ACHN (cell line): ENCODE results near the gene SPATA25.

ENCODE experiments used
- DNase-seq: peaks from one replicate; pipeline ENCODE4 v3.0.0-alpha.2; 2015
- in situ Hi-C: cut with HindIII; loops from 2 replicates; pipeline ENCODE4 v1.10.0; 2017; ENCODE audit warnings: low sequenced_read_pairs, low pct_ligation_motif_present, low pct_unique_long_range_greater_than_20kb

SPATA25 gene

GRCh38 chr20:45850238-45850637, 37.2 kb downstream of the SPATA25 start:
- no peak for DNase-seq
- in situ Hi-C loops: no loop called here

GRCh38 chr20:45848969-45849582, 38.3 kb downstream of the SPATA25 start:
- in situ Hi-C loops: no loop called here
- DNase-seq: no peak

- in situ Hi-C loops: no loop called here
- no peak for DNase-seq
These were observed 39.0 kb downstream of the SPATA25 start for GRCh38 chr20:45848421-45848820.

- DNase-seq: no peak
- in situ Hi-C loops: no loop called here
These were observed 42.0 kb downstream of the SPATA25 start for GRCh38 chr20:45845452-45845851.

- DNase-seq: no peak
- in situ Hi-C loops: no loop called here
These were observed 43.9 kb downstream of the SPATA25 start for GRCh38 chr20:45843506-45843905.

GRCh38 chr20:45842169-45842812, 45.1 kb downstream of the SPATA25 start:
- in situ Hi-C loops: no loop called here
- no peak for DNase-seq

- in situ Hi-C loops: no loop called here
These were observed 45.9 kb downstream of the SPATA25 start for GRCh38 chr20:45841407-45842129.

GRCh38 chr20:45840700-45841198, 46.7 kb downstream of the SPATA25 start:
- DNase-seq: no peak
- in situ Hi-C loops: no loop called here

More at GRCh38 chr20:45841407-45842129, 45.9 kb downstream of the SPATA25 start:
- DNase-seq: no peak

GRCh38 chr20:45836841-45837240, 50.6 kb downstream of the SPATA25 start:
- in situ Hi-C loops: no loop called here
- no peak for DNase-seq
